A673 (cell line): ENCODE measurements around the gene EIPR1. TPM values are rescaled to one million over a fixed set of nuclear protein-coding genes. Genes with fewer than 3 reads are reported as not detected.

Experiments used
- BruUV-seq: library from RNA; stranded (reverse); fragments of 400-500 nt; replicated peaks from 2 replicates; lab custom pipeline; 2021; lab: Mats Ljungman, UMichigan
- CTCF ChIA-PET: fragments of 300-600 bp; sonication (Branson Sonifier 250); formaldehyde crosslinking; loops from one replicate; lab custom pipeline; 2022; ENCODE audit warnings: antibody characterized with exemption; lab: Charles Lee
- POLR2A ChIA-PET: fragments of 300-600 bp; sonication (Branson Sonifier 250); formaldehyde crosslinking; loops from one replicate; lab custom pipeline; 2022; ENCODE audit warnings: antibody characterized with exemption; ENCODE audit not compliant: low non-redundant PET; lab: Charles Lee
- DNase-seq: peaks from one replicate; pipeline ENCODE4 v3.0.0-alpha.2; 2015; ENCODE audit warnings: low spot score
- H3K27ac ChIP-seq: fragments of 200-600 bp; sonication (generic); 2 replicates; pipeline ENCODE4 v1.5.1; 2016; ENCODE audit warnings: mixed run types, low read depth, mild to moderate bottlenecking, mixed read lengths, antibody characterized with exemption, low read length; ENCODE audit not compliant: poor library complexity, severe bottlenecking
- H3K27me3 ChIP-seq: fragments of 200-600 bp; sonication (generic); replicated peaks from 2 replicates; pipeline ENCODE4 v1.6.1; 2017; ENCODE audit warnings: mixed run types, low read depth, mild to moderate bottlenecking, mixed read lengths, antibody characterized with exemption, low read length; ENCODE audit not compliant: insufficient read depth, poor library complexity
- H3K36me3 ChIP-seq: fragments of 200-600 bp; sonication (generic); 2 replicates; pipeline ENCODE4 v1.6.1; 2016; ENCODE audit warnings: mixed run types, mild to moderate bottlenecking, mixed read lengths, antibody characterized with exemption, low read length; ENCODE audit not compliant: insufficient read depth, poor library complexity, severe bottlenecking
- H3K4me1 ChIP-seq: fragments of 200-600 bp; sonication (generic); 2 replicates; pipeline ENCODE4 v1.6.1; 2017; ENCODE audit warnings: mixed run types, mild to moderate bottlenecking, mixed read lengths, antibody characterized with exemption, low read length; ENCODE audit not compliant: insufficient read depth, poor library complexity, severe bottlenecking
- H3K4me3 ChIP-seq: fragments of 200-600 bp; sonication (generic); 2 replicates; pipeline ENCODE4 v1.5.1; 2016; ENCODE audit warnings: low read depth, mixed run types, mild to moderate bottlenecking, mixed read lengths, low read length; ENCODE audit not compliant: poor library complexity, severe bottlenecking
- H3K9me3 ChIP-seq: fragments of 200-600 bp; sonication (generic); 2 replicates; pipeline ENCODE4 v1.6.1; 2016; ENCODE audit warnings: mixed run types, low read depth, mild to moderate bottlenecking, mixed read lengths, antibody characterized with exemption, low read length; ENCODE audit not compliant: poor library complexity, severe bottlenecking
- CTCF ChIP-seq: fragments of 300-800, 200-600 bp; sonication (generic); conservative IDR thresholded peaks from 2 replicates; pipeline ENCODE4 v1.5.1; 2017; ENCODE audit warnings: low read depth, mild to moderate bottlenecking, antibody characterized with exemption, low read length, moderate library complexity, mixed read lengths
- EZH2 ChIP-seq: fragments of 200-600 bp; sonication (generic); IDR thresholded peaks from 2 replicates; pipeline ENCODE4 v1.6.1; 2017; ENCODE audit warnings: borderline replicate concordance, low read depth, mild to moderate bottlenecking, mixed read lengths, antibody characterized with exemption, low read length; ENCODE audit not compliant: poor library complexity, severe bottlenecking
- intact Hi-C: fragments of 100-400 bp; cut with micrococcal nuclease; formaldehyde crosslinking; loops from one replicate; pipeline ENCODE4 v1.10.0; 2022; ENCODE audit not compliant: unreplicated experiment
- total RNA-seq: library from RNA; stranded (reverse); gene quantifications from 2 replicates; pipeline ENCODE4 v1.2.3, GENCODE V29; 2021

EIPR1 gene
- total RNA-seq, 1 experiment from 2014 or later: 37.0 TPM

- DNase-seq: no peak
- Histone ChIP-seq H3K4me1 (peaks cover 4% of the 10 kb centered on the region), H3K4me3 (no peak overlapping the region), H3K36me3 (no peaks in the 10 kb centered on the region), H3K27ac (no peak overlapping the region), H3K27me3 (no peaks in the 10 kb centered on the region), H3K9me3 (no peaks in the 10 kb centered on the region)
- CTCF ChIA-PET: no interaction called here
- BruUV-seq: no TSS peak
- intact Hi-C loops: no loop called here
- no peak for TF ChIP-seq EZH2
- POLR2A ChIA-PET: no interaction called here
Observed at GRCh38 chr2:3298191-3298590, 79.4 kb downstream of the EIPR1 start.

- intact Hi-C loops: no loop called here
- DNase-seq: no peak
- Histone ChIP-seq H3K27ac (no peak overlapping the region), H3K4me3 (no peak overlapping the region), H3K4me1 (no peaks in the 10 kb centered on the region), H3K36me3 (no peaks in the 10 kb centered on the region), H3K9me3 (no peaks in the 10 kb centered on the region), H3K27me3 (no peaks in the 10 kb centered on the region)
- POLR2A ChIA-PET: no interaction called here
- TF ChIP-seq EZH2 (no peak), CTCF (no peak)
- CTCF ChIA-PET: no interaction called here
- BruUV-seq: no TSS peak
Observed at GRCh38 chr2:3297523-3297922, 80.1 kb downstream of the EIPR1 start.

- no peaks in the 10 kb centered on the region for H3K9me3 ChIP-seq
- H3K27ac ChIP-seq: no peak overlapping the region
- no peak for DNase-seq
- intact Hi-C loops: no loop called here
- POLR2A ChIA-PET: no interaction called here
- no peak overlapping the region for H3K4me3 ChIP-seq
- CTCF ChIA-PET: no interaction called here
- BruUV-seq: no TSS peak
- H3K27me3 ChIP-seq: no peaks in the 10 kb centered on the region
- TF ChIP-seq CTCF (no peak), EZH2 (no peak)
- no peaks in the 10 kb centered on the region for H3K36me3 ChIP-seq
- no peaks in the 10 kb centered on the region for H3K4me1 ChIP-seq
Observed at GRCh38 chr2:3296182-3296972, 81.2 kb downstream of the EIPR1 start.

- ChIA-PET CTCF (no interaction called here), POLR2A (no interaction called here)
- H3K36me3 ChIP-seq: no peaks in the 10 kb centered on the region
- intact Hi-C loops: no loop called here
- no peak overlapping the region for H3K4me3 ChIP-seq
- no peaks in the 10 kb centered on the region for H3K9me3 ChIP-seq
- DNase-seq: no peak
- no peaks in the 10 kb centered on the region for H3K27me3 ChIP-seq
- no peak overlapping the region for H3K27ac ChIP-seq
- no TSS peak for BruUV-seq
- TF ChIP-seq EZH2 (no peak), CTCF (no peak)
- peaks cover 2% of the 10 kb centered on the region for H3K4me1 ChIP-seq
Observed at GRCh38 chr2:3294493-3294892, 83.1 kb downstream of the EIPR1 start.
